ENCODE data around the gene TTC12. TPM values are rescaled to one million over a fixed set of nuclear protein-coding genes. Genes with fewer than 3 reads are reported as not detected.

Gene TTC12
- total RNA-seq, 2 donors from 2014 or later: 21.6 TPM

- H3K27me3 ChIP-seq (replicated peaks; ENCODE audit: insufficient read depth): no peaks in the 10 kb centered on the region
- intact Hi-C loops (cut with DNase I): loop anchor here (10.0 kb wide), 2 partner anchors 489 to 1059 kb away; partner anchors contain the start of gene PTS
- no peaks in the 10 kb centered on the region for H3K4me1 ChIP-seq (replicated peaks)
- TF ChIP-seq POLR2A (IDR thresholded peaks at IDR 0.05) (no peak), CTCF (IDR thresholded peaks at IDR 0.05) (no peak), POLR2AphosphoS5 (IDR thresholded peaks at IDR 0.05) (no peak)
- no peak overlapping the region for H3K4me3 ChIP-seq
- H3K27ac ChIP-seq: no peak overlapping the region
- H3K36me3 ChIP-seq: no peaks in the 10 kb centered on the region
- DNase-seq (ENCODE audit: low spot score): no peak
- WGBS: 95% methylated on average over 2 of the region's 2 CpGs
- no peaks in the 10 kb centered on the region for H3K9me3 ChIP-seq
Observed at GRCh38 chr11:113283881-113284280, 30.5 kb upstream of the TTC12 start.

GRCh38 chr11:113286009-113286408 is 28.4 kb upstream of the TTC12 start:
- TF ChIP-seq CTCF (IDR thresholded peaks at IDR 0.05) (no peak), POLR2A (IDR thresholded peaks at IDR 0.05) (no peak), POLR2AphosphoS5 (IDR thresholded peaks at IDR 0.05) (no peak)
- no peaks in the 10 kb centered on the region for H3K9me3 ChIP-seq
- no peak overlapping the region for H3K4me3 ChIP-seq
- WGBS: 100% methylated on average over 3 of the region's 3 CpGs
- H3K27ac ChIP-seq: no peak overlapping the region
- intact Hi-C loops (cut with DNase I): loop anchor here (10.0 kb wide), 2 partner anchors 491 to 1061 kb away; partner anchors contain the start of gene PTS
- no peak for DNase-seq (ENCODE audit: low spot score)
- H3K4me1 ChIP-seq (replicated peaks): no peaks in the 10 kb centered on the region
- no peaks in the 10 kb centered on the region for H3K36me3 ChIP-seq
- H3K27me3 ChIP-seq (replicated peaks; ENCODE audit: insufficient read depth): no peaks in the 10 kb centered on the region

GRCh38 chr11:113286509-113287497 is 27.6 kb upstream of the TTC12 start:
- Histone ChIP-seq H3K9me3 (no peaks in the 10 kb centered on the region), H3K4me1 (replicated peaks) (no peaks in the 10 kb centered on the region), H3K27ac (no peak overlapping the region), H3K27me3 (replicated peaks; ENCODE audit: insufficient read depth) (no peaks in the 10 kb centered on the region), H3K36me3 (no peaks in the 10 kb centered on the region), H3K4me3 (no peak overlapping the region)
- WGBS: 88% methylated on average over 11 of the region's 11 CpGs
- DNase-seq (ENCODE audit: low spot score): no peak
- TF ChIP-seq CTCF (IDR thresholded peaks at IDR 0.05) (no peak), POLR2A (IDR thresholded peaks at IDR 0.05) (no peak), POLR2AphosphoS5 (IDR thresholded peaks at IDR 0.05) (no peak)
- intact Hi-C loops (cut with DNase I): loop anchor here (10.0 kb wide), 2 partner anchors 492 to 1062 kb away; partner anchors contain the start of gene PTS

GRCh38 chr11:113287801-113288200 is 26.6 kb upstream of the TTC12 start:
- no peak overlapping the region for H3K4me3 ChIP-seq
- no peak overlapping the region for H3K27ac ChIP-seq
- H3K9me3 ChIP-seq: no peaks in the 10 kb centered on the region
- intact Hi-C loops (cut with DNase I): loop anchor here (2.0 to 10.0 kb wide), 3 partner anchors 493 to 1063 kb away; partner anchors contain the start of gene PTS
- H3K4me1 ChIP-seq (replicated peaks): no peaks in the 10 kb centered on the region
- whole genome bisulfite sequencing: 56% methylated on average over 3 of the region's 3 CpGs
- no peaks in the 10 kb centered on the region for H3K36me3 ChIP-seq
- no peak for DNase-seq (ENCODE audit: low spot score)
- TF ChIP-seq POLR2AphosphoS5 (IDR thresholded peaks at IDR 0.05) (no peak), CTCF (IDR thresholded peaks at IDR 0.05) (no peak), POLR2A (IDR thresholded peaks at IDR 0.05) (no peak)
- H3K27me3 ChIP-seq (replicated peaks; ENCODE audit: insufficient read depth): no peaks in the 10 kb centered on the region

Measured in prostate gland (tissue), 2 donors.